HepG2 (cell line): ENCODE measurements around the gene PTPRCAP. TPM values are rescaled to one million over a fixed set of nuclear protein-coding genes. Genes with fewer than 3 reads are reported as not detected.

Source experiments
- AGO2 ChIP-seq: fragments of 200-400 bp; formaldehyde crosslinking; optimal IDR thresholded peaks from 2 replicates; pipeline ENCODE3; 2017; ENCODE audit warnings: mild to moderate bottlenecking, low read depth, low read length, moderate library complexity
- ARNT2 ChIP-seq: sonication (generic); formaldehyde crosslinking; IDR thresholded peaks from 2 replicates; pipeline ENCODE4 v1.8.0; 2022; ENCODE audit warnings: mild to moderate bottlenecking, low read depth, missing genetic modification reagents, moderate library complexity
- CHD2 ChIP-seq: IDR thresholded peaks from 2 replicates; pipeline ENCODE4 v1.6.1; 2011; ENCODE audit warnings: low read depth, low read length, improper control_type of control experiment
- KDM5A ChIP-seq: fragments of 200-600 bp; sonication (generic); IDR thresholded peaks from 2 replicates; pipeline ENCODE4 v1.7.0; 2018; ENCODE audit warnings: antibody characterized with exemption, mild to moderate bottlenecking, low read length, borderline replicate concordance
- NFE2L2 ChIP-seq: fragments of 150-350 bp; IDR thresholded peaks from 2 replicates; pipeline ENCODE4 v1.6.1; 2014; ENCODE audit warnings: low read length
- NRL ChIP-seq: sonication (generic); formaldehyde crosslinking; IDR thresholded peaks from 2 replicates; pipeline ENCODE4 v1.5.0; 2020; ENCODE audit warnings: missing genetic modification reagents, mild to moderate bottlenecking, moderate library complexity, borderline replicate concordance
- PTBP1 ChIP-seq: fragments of 200-400 bp; formaldehyde crosslinking; IDR thresholded peaks from 2 replicates; pipeline ENCODE4 v1.6.1; 2018; ENCODE audit warnings: low read length, low read depth; ENCODE audit not compliant: poor library complexity, severe bottlenecking
- SMAD9 ChIP-seq: sonication (generic); formaldehyde crosslinking; IDR thresholded peaks from 2 replicates; pipeline ENCODE4 v1.5.1; 2020; ENCODE audit warnings: mild to moderate bottlenecking, missing genetic modification reagents
- SRSF9 ChIP-seq: fragments of 200-400 bp; formaldehyde crosslinking; IDR thresholded peaks from 2 replicates; pipeline ENCODE4 v1.6.1; 2018; ENCODE audit warnings: borderline replicate concordance, mild to moderate bottlenecking, low read depth, low read length; ENCODE audit not compliant: insufficient read depth, poor library complexity, severe bottlenecking
- TBL1XR1 ChIP-seq: fragments of 150-350 bp; IDR thresholded peaks from 2 replicates; pipeline ENCODE4 v1.6.1; 2014; ENCODE audit warnings: borderline replicate concordance, low read length; ENCODE audit not compliant: partially characterized antibody
- TCF7 ChIP-seq: sonication (generic); IDR thresholded peaks from 2 replicates; pipeline ENCODE4 v1.6.1; 2016; ENCODE audit warnings: antibody characterized with exemption, low read depth
- TGIF2 ChIP-seq: IDR thresholded peaks from 2 replicates; pipeline ENCODE4 v1.6.1; 2016; ENCODE audit warnings: control low read depth, missing compliant biosample characterization
- YY1 ChIP-seq: IDR thresholded peaks from 2 replicates; pipeline ENCODE4 v1.6.1; 2011; ENCODE audit warnings: low read length, low read depth, moderate library complexity, mild to moderate bottlenecking; ENCODE audit not compliant: insufficient read depth, insufficient replicate concordance
- ZEB1 ChIP-seq: IDR thresholded peaks from 2 replicates; pipeline ENCODE4 v1.6.1; 2012; ENCODE audit warnings: mild to moderate bottlenecking, low read depth, inconsistent platforms; ENCODE audit not compliant: insufficient replicate concordance
- ZNF24 ChIP-seq: fragments of 450-650 bp; IDR thresholded peaks from 2 replicates; pipeline ENCODE4 v1.6.1; 2017; ENCODE audit warnings: antibody characterized with exemption, mild to moderate bottlenecking
- ZNF337 ChIP-seq: sonication (generic); formaldehyde crosslinking; IDR thresholded peaks from 2 replicates; pipeline ENCODE4 v1.5.1; 2020; ENCODE audit warnings: missing genetic modification reagents, low read depth, mild to moderate bottlenecking, borderline replicate concordance
- ZNF34 ChIP-seq: sonication (generic); formaldehyde crosslinking; IDR thresholded peaks from 2 replicates; pipeline ENCODE4 v1.4.0; 2020; ENCODE audit warnings: mild to moderate bottlenecking, missing genetic modification reagents, borderline replicate concordance
- ZNF354B ChIP-seq: sonication (generic); formaldehyde crosslinking; IDR thresholded peaks from 2 replicates; pipeline ENCODE4 v1.8.0; 2022; ENCODE audit warnings: mild to moderate bottlenecking, missing genetic modification reagents
- ZNF567 ChIP-seq: sonication (generic); formaldehyde crosslinking; IDR thresholded peaks from 2 replicates; pipeline ENCODE4 v1.8.1; 2023; ENCODE audit warnings: mild to moderate bottlenecking, missing genetic modification reagents, borderline replicate concordance
- ZNF776 ChIP-seq: sonication (generic); formaldehyde crosslinking; IDR thresholded peaks from 2 replicates; pipeline ENCODE4 v1.4.0; 2020; ENCODE audit warnings: mild to moderate bottlenecking, missing genetic modification reagents
- ZNF780A ChIP-seq: sonication (generic); formaldehyde crosslinking; IDR thresholded peaks from 2 replicates; pipeline ENCODE4 v1.8.0; 2022; ENCODE audit warnings: mild to moderate bottlenecking, missing genetic modification reagents, moderate library complexity
- polyA plus RNA-seq, 8 experiments: library from polyadenylated mRNA; depleted of rRNA in 3 of 8; stranded (reverse) in 7 of 8; unstranded in 1 of 8; fragments of >200 nt; fragmentation: Illumina TruSeq in 4 of 8; extraction: Trizol in 4 of 8; gene quantifications; 2 replicates each; pipeline versions ENCODE4 v1.2.1 to v1.2.3, GENCODE V29; 2011 to 2016; ENCODE audit warnings: low read depth in 4 of 8, missing spikeins in 1 of 8, mixed read lengths in 1 of 8; ENCODE audit not compliant: insufficient read depth in 1 of 8
- total RNA-seq, 5 experiments: library from RNA; depleted of rRNA; stranded (reverse); fragments of >200 nt; fragmentation: Illumina TruSeq; extraction: Trizol; gene quantifications; 2 replicates each; pipeline ENCODE4 v1.2.3, GENCODE V29; 2016; ENCODE audit warnings: low read depth in 1 of 5
- TF ChIP-seq, protein P1 (sequence below): IDR thresholded peaks from 2 replicates; pipeline ENCODE4 v1.6.1; 2016; ENCODE audit warnings: low read depth, missing genetic modification reagents, missing compliant biosample characterization
- TF ChIP-seq, protein P2 (sequence below): IDR thresholded peaks from 2 replicates; pipeline ENCODE4 v1.6.1; 2012; ENCODE audit warnings: low read depth, low read length, improper control_type of control experiment

PTPRCAP gene
- total and polyA plus RNA-seq, 2 of the 13 experiments (the other 11 are each of a cell fraction or from before 2014, with no cell fraction given), result 0.60 to 0.70 TPM

DNA sequence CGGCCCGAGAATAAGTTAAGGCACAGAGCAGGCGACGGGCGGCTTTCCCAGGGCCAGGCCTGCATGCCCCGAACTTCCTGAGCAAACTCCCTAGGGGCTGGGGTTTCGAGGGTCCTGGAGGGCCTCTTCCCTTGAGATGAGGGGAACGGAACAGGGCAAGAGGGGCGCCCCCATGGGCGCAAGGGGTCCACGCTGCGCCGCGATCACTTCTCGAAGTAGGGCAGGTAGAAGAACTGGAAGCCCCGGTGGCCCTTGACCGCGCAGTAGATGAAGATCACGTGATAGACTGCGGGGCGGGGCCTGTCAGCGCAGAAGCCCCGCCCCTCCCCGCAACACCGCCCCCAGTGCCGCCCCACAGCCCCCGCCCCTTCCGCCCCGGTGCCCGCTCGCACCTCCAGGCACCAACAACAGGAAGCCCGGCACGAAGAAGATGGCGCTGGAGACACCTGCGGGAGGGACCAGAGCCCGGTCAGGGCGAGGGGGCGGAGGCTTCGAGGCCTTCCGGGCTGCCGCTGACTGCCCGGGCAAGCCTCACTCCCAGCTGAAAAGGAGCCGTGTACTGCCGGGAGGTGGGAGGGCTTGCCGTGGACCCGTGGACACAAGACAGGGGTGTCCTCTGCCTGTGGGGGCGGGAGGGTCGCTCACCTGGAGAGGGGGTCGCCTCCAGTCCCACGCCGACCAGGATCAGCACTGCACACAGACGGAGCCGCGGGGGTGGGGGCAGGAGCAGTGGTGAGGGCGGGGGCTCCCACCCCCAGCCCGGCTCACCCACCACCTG is 27.1 kb upstream of the PTPRCAP start (continued):
- TF ChIP-seq AGO2 (no peak), ZEB1 (no peak), NRL (peak; percentile 3; the same call in 1 of the 2 replicates), YY1 (peak; percentile 90), ARNT2 (CRISPR knock-in tag) (peak; percentile 73; the same call in 1 of the 2 replicates), ZNF776 (CRISPR knock-in tag) (no peak; the same call in 1 of the 2 replicates), ZNF354B (CRISPR knock-in tag) (no peak), NFE2L2 (no peak), ZNF24 (no peak), CHD2 (no peak), ZNF567 (no peak), PTBP1 (peak; percentile 70), ZNF34 (CRISPR knock-in tag) (no peak), KDM5A (0 out of 2 replicates have a peak, but pooled peaks have one; percentile 29), SMAD9 (CRISPR knock-in tag) (peak; percentile 38; the same call in 1 of the 2 replicates), SRSF9 (no peak), ZNF337 (CRISPR knock-in tag) (no peak), ZNF780A (CRISPR knock-in tag) (no peak; the same call in 1 of the 2 replicates), TBL1XR1 (no peak), TCF7 (no peak), TGIF2 (CRISPR knock-in tag) (no peak)
- TF ChIP-seq, protein P1, sequence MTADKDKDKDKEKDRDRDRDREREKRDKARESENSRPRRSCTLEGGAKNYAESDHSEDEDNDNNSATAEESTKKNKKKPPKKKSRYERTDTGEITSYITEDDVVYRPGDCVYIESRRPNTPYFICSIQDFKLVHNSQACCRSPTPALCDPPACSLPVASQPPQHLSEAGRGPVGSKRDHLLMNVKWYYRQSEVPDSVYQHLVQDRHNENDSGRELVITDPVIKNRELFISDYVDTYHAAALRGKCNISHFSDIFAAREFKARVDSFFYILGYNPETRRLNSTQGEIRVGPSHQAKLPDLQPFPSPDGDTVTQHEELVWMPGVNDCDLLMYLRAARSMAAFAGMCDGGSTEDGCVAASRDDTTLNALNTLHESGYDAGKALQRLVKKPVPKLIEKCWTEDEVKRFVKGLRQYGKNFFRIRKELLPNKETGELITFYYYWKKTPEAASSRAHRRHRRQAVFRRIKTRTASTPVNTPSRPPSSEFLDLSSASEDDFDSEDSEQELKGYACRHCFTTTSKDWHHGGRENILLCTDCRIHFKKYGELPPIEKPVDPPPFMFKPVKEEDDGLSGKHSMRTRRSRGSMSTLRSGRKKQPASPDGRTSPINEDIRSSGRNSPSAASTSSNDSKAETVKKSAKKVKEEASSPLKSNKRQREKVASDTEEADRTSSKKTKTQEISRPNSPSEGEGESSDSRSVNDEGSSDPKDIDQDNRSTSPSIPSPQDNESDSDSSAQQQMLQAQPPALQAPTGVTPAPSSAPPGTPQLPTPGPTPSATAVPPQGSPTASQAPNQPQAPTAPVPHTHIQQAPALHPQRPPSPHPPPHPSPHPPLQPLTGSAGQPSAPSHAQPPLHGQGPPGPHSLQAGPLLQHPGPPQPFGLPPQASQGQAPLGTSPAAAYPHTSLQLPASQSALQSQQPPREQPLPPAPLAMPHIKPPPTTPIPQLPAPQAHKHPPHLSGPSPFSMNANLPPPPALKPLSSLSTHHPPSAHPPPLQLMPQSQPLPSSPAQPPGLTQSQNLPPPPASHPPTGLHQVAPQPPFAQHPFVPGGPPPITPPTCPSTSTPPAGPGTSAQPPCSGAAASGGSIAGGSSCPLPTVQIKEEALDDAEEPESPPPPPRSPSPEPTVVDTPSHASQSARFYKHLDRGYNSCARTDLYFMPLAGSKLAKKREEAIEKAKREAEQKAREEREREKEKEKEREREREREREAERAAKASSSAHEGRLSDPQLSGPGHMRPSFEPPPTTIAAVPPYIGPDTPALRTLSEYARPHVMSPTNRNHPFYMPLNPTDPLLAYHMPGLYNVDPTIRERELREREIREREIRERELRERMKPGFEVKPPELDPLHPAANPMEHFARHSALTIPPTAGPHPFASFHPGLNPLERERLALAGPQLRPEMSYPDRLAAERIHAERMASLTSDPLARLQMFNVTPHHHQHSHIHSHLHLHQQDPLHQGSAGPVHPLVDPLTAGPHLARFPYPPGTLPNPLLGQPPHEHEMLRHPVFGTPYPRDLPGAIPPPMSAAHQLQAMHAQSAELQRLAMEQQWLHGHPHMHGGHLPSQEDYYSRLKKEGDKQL (CRISPR knock-in tag), result no peak
- TF ChIP-seq, protein P2, sequence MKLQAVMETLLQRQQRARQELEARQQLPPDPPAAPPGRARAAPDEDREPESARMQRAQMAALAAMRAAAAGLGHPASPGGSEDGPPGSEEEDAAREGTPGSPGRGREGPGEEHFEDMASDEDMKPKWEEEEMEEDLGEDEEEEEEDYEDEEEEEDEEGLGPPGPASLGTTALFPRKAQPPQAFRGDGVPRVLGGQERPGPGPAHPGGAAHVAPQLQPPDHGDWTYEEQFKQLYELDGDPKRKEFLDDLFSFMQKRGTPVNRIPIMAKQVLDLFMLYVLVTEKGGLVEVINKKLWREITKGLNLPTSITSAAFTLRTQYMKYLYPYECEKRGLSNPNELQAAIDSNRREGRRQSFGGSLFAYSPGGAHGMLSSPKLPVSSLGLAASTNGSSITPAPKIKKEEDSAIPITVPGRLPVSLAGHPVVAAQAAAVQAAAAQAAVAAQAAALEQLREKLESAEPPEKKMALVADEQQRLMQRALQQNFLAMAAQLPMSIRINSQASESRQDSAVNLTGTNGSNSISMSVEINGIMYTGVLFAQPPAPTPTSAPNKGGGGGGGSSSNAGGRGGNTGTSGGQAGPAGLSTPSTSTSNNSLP, result no peak
